Tibial nerve (tissue), 4 donors: ENCODE results near the gene NGEF. TPM values are rescaled to one million over a fixed set of nuclear protein-coding genes. Genes with fewer than 3 reads are reported as not detected.

Source experiments
- DNase-seq, 2 donors: peaks; one replicate each; pipeline ENCODE4 v3.0.0-alpha.2; 2019; ENCODE audit warnings: low spot score in 2 of 2
- H3K27ac ChIP-seq, 4 donors: fragments of 200-600 bp; sonication (generic) in 3 of 4; one replicate each; pipeline ENCODE4 v1.5.1; 2017 to 2019; ENCODE audit warnings: mild to moderate bottlenecking in 1 of 4
- H3K27me3 ChIP-seq, 2 donors: fragments of 200-600 bp; sonication (generic) in 1 of 2; one replicate each; pipeline versions ENCODE4 v1.5.1 to v1.6.0; 2017 to 2019
- H3K36me3 ChIP-seq, 3 donors: fragments of 200-600 bp; sonication (generic); one replicate each; pipeline ENCODE4 v1.5.1; 2018 to 2019
- H3K4me1 ChIP-seq, 4 donors: fragments of 200-600 bp; sonication (generic) in 3 of 4; one replicate each; pipeline ENCODE4 v1.5.1; 2017 to 2019
- H3K4me3 ChIP-seq, 4 donors: fragments of 200-600 bp; sonication (generic) in 3 of 4; one replicate each; pipeline ENCODE4 v1.5.1; 2017 to 2019; ENCODE audit warnings: mild to moderate bottlenecking in 1 of 4, moderate library complexity in 1 of 4
- H3K9me3 ChIP-seq, 4 donors: fragments of 200-600 bp; sonication (generic) in 3 of 4; one replicate each; pipeline ENCODE4 v1.5.1; 2017 to 2019
- CTCF ChIP-seq, 5 experiments: fragments of 200-600 bp in 3 of 5; fragments of 450-650 bp in 2 of 5; sonication (generic) in 3 of 5; IDR thresholded peaks; one replicate each; pipeline ENCODE4 v1.5.1; 2016 to 2019; ENCODE audit warnings: antibody characterized with exemption in 5 of 5, mild to moderate bottlenecking in 3 of 5, moderate library complexity in 2 of 5
- EP300 ChIP-seq, 2 donors: sonication (generic); formaldehyde crosslinking; IDR thresholded peaks; one replicate each; pipeline ENCODE4 v1.6.1; 2017; ENCODE audit warnings: antibody characterized with exemption in 2 of 2, mild to moderate bottlenecking in 1 of 2
- POLR2A ChIP-seq, 2 donors: fragments of 450-650 bp; IDR thresholded peaks; one replicate each; pipeline ENCODE4 v1.6.1; 2017; ENCODE audit warnings: antibody characterized with exemption in 2 of 2, mild to moderate bottlenecking in 2 of 2, moderate library complexity in 2 of 2
- WGBS, 2 donors: methylation state at CpG; one replicate each; pipeline ENCODE4 v1.1.5; 2018; 5-methylcytosine and 5-hydroxymethylcytosine counted together
- total RNA-seq, 4 donors: library from RNA; depleted of rRNA; stranded (reverse); fragments of >200 nt; gene quantifications; one replicate each; pipeline ENCODE4 v1.1.0, GENCODE V29; 2016

NGEF gene
- total RNA-seq, 4 donors from 2014 or later, result 12.9 to 47.6 (median 22.7) TPM

DNA sequence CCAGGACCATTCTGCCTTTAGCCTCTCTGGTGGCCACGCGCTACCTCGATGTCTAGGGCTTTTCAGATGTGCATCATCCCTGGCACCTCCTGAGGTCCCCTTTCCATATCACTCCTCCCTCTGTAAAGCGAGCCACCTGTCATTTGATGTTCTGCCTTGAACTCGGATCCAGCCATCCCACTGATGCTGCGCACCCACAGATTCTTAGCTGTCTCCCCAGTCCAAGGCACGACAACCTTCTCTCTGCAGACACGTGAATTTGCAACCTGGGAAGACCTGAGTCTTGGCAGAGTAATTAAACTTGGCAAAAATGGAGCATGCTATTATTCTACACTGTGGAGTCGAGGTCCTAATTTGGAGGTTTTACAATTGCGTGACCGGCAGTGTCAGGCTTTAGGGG is 61.9 kb downstream of the NGEF start:
- 85% methylated on average over 11 of the region's 11 CpGs for WGBS, 2 donors
- Histone ChIP-seq H3K9me3 (no peaks in the 10 kb centered on the region), H3K4me1 (no peaks in the 10 kb centered on the region), H3K27ac (no peak overlapping the region), H3K4me3 (no peak overlapping the region), H3K36me3 (no peaks in the 10 kb centered on the region), H3K27me3 (no peaks in the 10 kb centered on the region)
- no peak for DNase-seq
- TF ChIP-seq POLR2A (IDR thresholded peaks at IDR 0.05), result no peak
- TF ChIP-seq CTCF (IDR thresholded peaks at IDR 0.05), result no peak
- no peak for TF ChIP-seq EP300 (IDR thresholded peaks at IDR 0.05)

- no peaks in the 10 kb centered on the region for H3K36me3 ChIP-seq
These were observed 62.3 kb downstream of the NGEF start for GRCh38 chr2:232950751-232951150.

DNA sequence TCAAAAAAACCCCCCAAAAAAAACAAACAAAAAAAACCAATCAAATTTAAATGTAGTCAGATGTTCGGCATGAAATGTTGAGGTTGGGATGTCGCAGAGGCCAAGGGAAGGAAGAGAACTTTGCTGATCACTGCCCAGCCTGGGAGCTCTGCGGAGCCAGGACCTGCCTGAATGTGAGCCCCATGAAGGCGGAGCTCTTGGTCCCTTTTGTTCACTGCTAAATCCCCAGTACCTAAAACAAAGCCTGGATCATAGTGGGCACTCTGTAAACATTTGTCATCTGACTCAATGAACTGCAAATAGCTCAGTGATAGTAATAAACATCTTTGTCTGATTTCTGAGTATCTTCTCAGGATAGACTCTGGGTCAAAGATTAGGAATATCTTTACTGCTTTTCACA is 64.0 kb downstream of the NGEF start:
- TF ChIP-seq POLR2A (IDR thresholded peaks at IDR 0.05) (no peak), EP300 (IDR thresholded peaks at IDR 0.05) (no peak), CTCF (IDR thresholded peaks at IDR 0.05) (no peak)
- WGBS, 2 donors, result 88 to 91% methylated on average over 4 of the region's 4 CpGs
- H3K27ac ChIP-seq, result no peak overlapping the region
- H3K4me3 ChIP-seq, result no peak overlapping the region
- H3K36me3 ChIP-seq, result no peaks in the 10 kb centered on the region
- H3K9me3 ChIP-seq, result no peaks in the 10 kb centered on the region
- no peaks in the 10 kb centered on the region for H3K27me3 ChIP-seq
- no peaks in the 10 kb centered on the region for H3K4me1 ChIP-seq
- DNase-seq, result no peak

More at GRCh38 chr2:232950751-232951150, 62.3 kb downstream of the NGEF start:
- Histone ChIP-seq H3K27ac (no peak overlapping the region), H3K27me3 (no peaks in the 10 kb centered on the region), H3K4me1 (no peaks in the 10 kb centered on the region), H3K4me3 (no peak overlapping the region), H3K9me3 (no peaks in the 10 kb centered on the region)
- TF ChIP-seq POLR2A (IDR thresholded peaks at IDR 0.05) (no peak), EP300 (IDR thresholded peaks at IDR 0.05) (no peak), CTCF (IDR thresholded peaks at IDR 0.05) (no peak)
- no peak for DNase-seq
- WGBS, 2 donors, result 93 to 94% methylated on average over 8 of the region's 8 CpGs

DNA sequence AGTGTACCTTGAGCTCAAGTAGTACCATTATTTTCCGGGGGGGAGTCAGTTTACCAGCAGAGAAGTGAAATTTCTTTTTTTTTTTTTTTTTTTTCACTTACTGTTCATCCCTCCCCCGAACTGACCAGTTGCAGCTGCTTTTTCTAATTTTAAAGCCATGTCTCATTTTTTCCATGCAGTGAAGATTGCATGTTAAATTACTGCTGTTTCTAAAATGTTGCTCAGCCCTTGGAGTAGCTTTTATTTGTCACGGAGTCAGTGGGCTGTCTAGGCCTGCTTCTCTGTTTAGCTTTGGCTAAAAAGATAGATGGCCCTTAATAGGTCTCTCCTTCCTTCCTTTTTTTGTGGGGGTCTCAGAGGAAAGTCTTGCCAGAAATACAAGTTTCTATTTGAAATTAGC is 70.2 kb downstream of the NGEF start:
- H3K27me3 ChIP-seq, result no peaks in the 10 kb centered on the region
- H3K27ac ChIP-seq, result no peak overlapping the region
- no peak for DNase-seq
- no peaks in the 10 kb centered on the region for H3K4me1 ChIP-seq
- WGBS, 2 donors, result 71 to 77% methylated on average over 3 of the region's 3 CpGs
- no peak overlapping the region for H3K4me3 ChIP-seq
- H3K36me3 ChIP-seq, result no peaks in the 10 kb centered on the region
- H3K9me3 ChIP-seq, result peaks cover 0 to 15% (median 0%) of the 10 kb centered on the region in 4 donors
- TF ChIP-seq EP300 (IDR thresholded peaks at IDR 0.05) (no peak), POLR2A (IDR thresholded peaks at IDR 0.05) (no peak), CTCF (IDR thresholded peaks at IDR 0.05) (no peak)

GRCh38 chr2:232941912-232942594 is 71.0 kb downstream of the NGEF start:
- H3K36me3 ChIP-seq, result no peaks in the 10 kb centered on the region
- H3K9me3 ChIP-seq, result peaks cover 0 to 15% (median 0%) of the 10 kb centered on the region in 4 donors
- no peaks in the 10 kb centered on the region for H3K4me1 ChIP-seq
- H3K4me3 ChIP-seq, result no peak overlapping the region
- WGBS, 2 donors, result 73 to 82% methylated on average over 10 of the region's 10 CpGs
- H3K27ac ChIP-seq, result no peak overlapping the region
- H3K27me3 ChIP-seq, result no peaks in the 10 kb centered on the region
- no peak for DNase-seq
- TF ChIP-seq CTCF (IDR thresholded peaks at IDR 0.05) (no peak), EP300 (IDR thresholded peaks at IDR 0.05) (no peak), POLR2A (IDR thresholded peaks at IDR 0.05) (no peak)
